Dendritic cell treated with granulocyte-macrophage colony-stimulating factor and Interleukin-4, amounts not matched to agents 40 ng/mL and 50 ng/mL, for 4 days (primary cell): ENCODE data around the gene LENG1.
"Not testable (repeated sequence)": the region's sequence is repeated elsewhere in the genome, so short reads cannot be mapped to it uniquely, and the experiment has no call there.

Experiments
- H3K27ac Mint-ChIP-seq: one replicate; pipeline ENCODE4 v1.8.0; 2022; ENCODE audit warnings: mild to moderate bottlenecking, mixed read lengths
- H3K27me3 Mint-ChIP-seq: one replicate; pipeline ENCODE4 v1.8.0; 2022; ENCODE audit warnings: mild to moderate bottlenecking, mixed read lengths
- H3K36me3 Mint-ChIP-seq: one replicate; pipeline ENCODE4 v1.8.0; 2022; ENCODE audit warnings: low read depth, mixed read lengths
- H3K4me1 Mint-ChIP-seq: one replicate; pipeline ENCODE4 v1.8.0; 2022; ENCODE audit warnings: low read depth, mixed read lengths
- H3K4me3 Mint-ChIP-seq: one replicate; pipeline ENCODE4 v1.8.0; 2022; ENCODE audit warnings: mild to moderate bottlenecking, moderate library complexity, mixed read lengths
- H3K9me3 Mint-ChIP-seq: one replicate; pipeline ENCODE4 v1.8.0; 2022; ENCODE audit warnings: mixed read lengths
- intact Hi-C: fragments of 100-400 bp; cut with micrococcal nuclease; formaldehyde crosslinking; loops from one replicate; pipeline ENCODE4 v1.15.0; 2022

The LENG1 gene

GRCh38 chr19:54197121-54197520 lies 37.6 kb upstream of the LENG1 start:
- intact Hi-C loops, result no loop called here
- peak overlapping the region; percentile 17 for H3K4me3 Mint-ChIP-seq
- no peaks in the 10 kb centered on the region for H3K9me3 Mint-ChIP-seq
- H3K36me3 Mint-ChIP-seq, result peaks cover 59% of the 10 kb centered on the region
- H3K27ac Mint-ChIP-seq, result peak overlapping the region; percentile 70
- peaks cover 46% of the 10 kb centered on the region for H3K4me1 Mint-ChIP-seq
- no peaks in the 10 kb centered on the region for H3K27me3 Mint-ChIP-seq

DNA sequence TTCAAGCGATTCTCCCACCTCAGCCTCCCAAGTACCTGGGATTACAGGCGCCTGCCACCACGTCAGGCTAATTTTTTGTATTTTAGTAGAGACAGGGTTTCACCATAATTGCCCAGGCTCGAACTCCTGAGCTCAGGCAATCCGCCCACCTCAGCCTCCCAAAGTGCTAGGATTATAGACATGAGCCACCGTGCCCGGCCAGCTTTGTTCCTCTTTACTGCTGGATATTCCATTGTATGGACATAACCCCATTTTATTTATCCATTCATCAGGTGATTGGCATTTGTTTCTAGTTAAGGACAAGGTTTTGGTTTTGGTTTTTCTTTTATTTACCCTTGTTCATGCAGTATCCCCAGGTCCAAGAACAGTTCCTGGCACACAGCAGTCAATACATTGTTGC lies 37.0 kb upstream of the LENG1 start:
- intact Hi-C loops, result no loop called here
- no peaks in the 10 kb centered on the region for H3K9me3 Mint-ChIP-seq
- H3K27ac Mint-ChIP-seq, result peak overlapping the region; percentile 70
- no peaks in the 10 kb centered on the region for H3K27me3 Mint-ChIP-seq
- H3K4me1 Mint-ChIP-seq, result peaks cover 46% of the 10 kb centered on the region
- H3K36me3 Mint-ChIP-seq, result peaks cover 59% of the 10 kb centered on the region
- H3K4me3 Mint-ChIP-seq, result no peak overlapping the region

- H3K4me3 Mint-ChIP-seq, H3K9me3 Mint-ChIP-seq, H3K27me3 Mint-ChIP-seq, intact Hi-C loops, H3K27ac Mint-ChIP-seq: not testable (repeated sequence)
- Mint-ChIP-seq H3K36me3 (peaks cover 59% of the 10 kb centered on the region), H3K4me1 (peaks cover 43% of the 10 kb centered on the region)
Measured at GRCh38 chr19:54194463-54194862, 34.9 kb upstream of the LENG1 start.

DNA sequence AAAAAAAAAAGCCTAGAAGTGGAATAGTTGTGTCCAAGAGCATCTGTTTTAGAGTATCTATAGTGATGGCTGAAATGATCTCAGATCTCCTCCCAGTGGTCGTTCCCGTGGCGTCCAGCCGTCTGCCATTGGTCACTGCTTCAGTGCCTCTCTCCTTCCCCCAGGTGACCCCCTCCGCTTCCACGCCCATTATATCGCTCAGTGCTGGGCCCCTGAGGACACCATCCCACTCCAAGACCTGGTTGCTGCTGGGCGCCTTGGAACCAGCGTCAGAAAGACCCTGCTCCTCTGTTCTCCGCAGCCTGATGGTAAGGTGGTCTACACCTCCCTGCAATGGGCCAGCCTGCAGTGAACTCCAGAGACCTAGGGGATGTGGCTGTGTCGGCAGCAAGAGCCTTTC lies 33.5 kb upstream of the LENG1 start:
- H3K27ac Mint-ChIP-seq, result peak overlapping the region; percentile 38
- no peaks in the 10 kb centered on the region for H3K27me3 Mint-ChIP-seq
- H3K36me3 Mint-ChIP-seq, result peaks cover 63% of the 10 kb centered on the region
- no peaks in the 10 kb centered on the region for H3K9me3 Mint-ChIP-seq
- H3K4me1 Mint-ChIP-seq, result peaks cover 46% of the 10 kb centered on the region
- intact Hi-C loops, result no loop called here
- H3K4me3 Mint-ChIP-seq, result peak overlapping the region; percentile 6

- H3K36me3 Mint-ChIP-seq, result peaks cover 65% of the 10 kb centered on the region
- peaks cover 50% of the 10 kb centered on the region for H3K4me1 Mint-ChIP-seq
- peak overlapping the region; percentile 77 for H3K4me3 Mint-ChIP-seq
- peak overlapping the region; percentile 97 for H3K27ac Mint-ChIP-seq
- intact Hi-C loops, result loop anchor here (1.0 kb wide), 1 partner anchor 8 kb away; the partner anchor contains the start of gene RPS9
- no peaks in the 10 kb centered on the region for H3K27me3 Mint-ChIP-seq
- H3K9me3 Mint-ChIP-seq, result no peaks in the 10 kb centered on the region
Measured at GRCh38 chr19:54191811-54192453, 32.4 kb upstream of the LENG1 start.

DNA sequence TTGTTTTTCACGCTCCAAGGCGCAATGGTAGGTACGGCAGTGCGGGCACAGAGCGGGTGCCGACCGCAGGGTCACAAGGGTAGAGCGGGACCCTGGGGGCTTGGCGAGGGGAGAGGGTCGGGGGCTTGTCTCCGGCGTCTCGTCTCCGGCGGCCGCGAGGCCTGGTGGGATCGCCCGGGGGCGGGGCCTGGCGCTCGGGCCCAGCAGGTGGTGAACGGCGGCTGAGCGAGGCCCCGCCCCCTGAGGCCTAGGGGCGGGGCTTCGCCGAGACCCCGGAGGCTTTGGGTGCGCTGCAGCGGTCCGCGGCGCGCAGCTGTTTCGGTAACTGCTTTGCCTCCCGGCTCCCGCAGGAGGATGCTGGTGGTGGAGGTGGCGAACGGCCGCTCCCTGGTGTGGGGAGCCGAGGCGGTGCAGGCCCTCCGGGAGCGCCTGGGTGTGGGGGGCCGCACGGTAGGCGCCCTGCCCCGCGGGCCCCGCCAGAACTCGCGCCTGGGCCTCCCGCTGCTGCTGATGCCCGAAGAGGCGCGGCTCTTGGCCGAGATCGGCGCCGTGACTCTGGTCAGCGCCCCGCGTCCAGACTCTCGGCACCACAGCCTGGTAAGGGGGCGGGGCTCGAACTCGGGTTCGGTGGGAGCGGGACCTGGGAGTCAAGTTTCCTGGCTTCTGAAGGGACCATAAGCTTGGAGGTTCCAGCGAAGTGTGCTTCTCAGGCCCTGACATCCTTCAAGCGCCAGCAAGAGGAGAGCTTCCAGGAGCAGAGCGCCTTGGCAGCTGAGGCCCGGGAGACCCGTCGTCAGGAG lies 31.7 kb upstream of the LENG1 start, which contains the start of gene TSEN34:
TSS of gene TSEN34 (plus strand) at position 298 of the 800 bp plus-strand sequence. CDS start at position 355, 57 bp downstream.
- Mint-ChIP-seq H3K4me1 (peaks cover 52% of the 10 kb centered on the region), H3K27ac (peak within 1 kb of the TSS; percentile 97), H3K27me3 (no peaks in the 10 kb centered on the region), H3K36me3 (peaks cover 72% of the 10 kb centered on the region), H3K9me3 (no peaks in the 10 kb centered on the region), H3K4me3 (peak within 1 kb of the TSS; percentile 77)
- intact Hi-C loops, result loop anchor here (1.0 kb wide), 1 partner anchor 9 kb away; the partner anchor contains the start of gene RPS9

DNA sequence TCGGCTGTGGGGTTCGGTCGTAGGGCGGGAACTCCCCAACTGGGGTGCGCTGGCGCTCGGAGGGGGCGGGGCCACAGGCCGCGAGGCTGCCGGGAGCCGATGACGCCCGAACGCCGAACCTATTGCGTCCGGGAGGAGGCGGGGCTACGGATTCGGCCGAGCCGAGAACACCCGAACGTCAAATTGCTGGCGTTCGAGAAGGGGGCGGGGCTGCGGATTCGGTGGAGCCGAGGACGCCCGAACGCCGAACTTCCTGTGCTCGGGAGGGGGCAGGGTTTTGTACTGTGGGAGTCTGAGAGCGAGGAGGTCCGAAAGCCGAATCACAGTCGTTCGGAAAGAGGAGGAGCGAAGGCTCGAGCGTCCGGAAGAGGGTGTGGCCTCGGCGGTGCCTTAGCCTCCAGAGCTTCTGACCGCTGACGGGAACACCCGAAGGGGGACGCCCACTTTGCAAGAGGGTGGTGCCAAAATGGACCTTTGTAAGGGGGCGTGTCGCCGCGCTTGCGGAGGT lies 31.0 kb upstream of the LENG1 start:
- H3K36me3 Mint-ChIP-seq, result peaks cover 72% of the 10 kb centered on the region
- H3K27ac Mint-ChIP-seq, result peak overlapping the region; percentile 97
- intact Hi-C loops, result loop anchor here (1.0 kb wide), 2 partner anchors 10 to 30 kb away; partner anchors contain the start of gene RPS9
- peak overlapping the region; percentile 77 for H3K4me3 Mint-ChIP-seq
- H3K27me3 Mint-ChIP-seq, result no peaks in the 10 kb centered on the region
- H3K4me1 Mint-ChIP-seq, result peaks cover 49% of the 10 kb centered on the region
- no peaks in the 10 kb centered on the region for H3K9me3 Mint-ChIP-seq

DNA sequence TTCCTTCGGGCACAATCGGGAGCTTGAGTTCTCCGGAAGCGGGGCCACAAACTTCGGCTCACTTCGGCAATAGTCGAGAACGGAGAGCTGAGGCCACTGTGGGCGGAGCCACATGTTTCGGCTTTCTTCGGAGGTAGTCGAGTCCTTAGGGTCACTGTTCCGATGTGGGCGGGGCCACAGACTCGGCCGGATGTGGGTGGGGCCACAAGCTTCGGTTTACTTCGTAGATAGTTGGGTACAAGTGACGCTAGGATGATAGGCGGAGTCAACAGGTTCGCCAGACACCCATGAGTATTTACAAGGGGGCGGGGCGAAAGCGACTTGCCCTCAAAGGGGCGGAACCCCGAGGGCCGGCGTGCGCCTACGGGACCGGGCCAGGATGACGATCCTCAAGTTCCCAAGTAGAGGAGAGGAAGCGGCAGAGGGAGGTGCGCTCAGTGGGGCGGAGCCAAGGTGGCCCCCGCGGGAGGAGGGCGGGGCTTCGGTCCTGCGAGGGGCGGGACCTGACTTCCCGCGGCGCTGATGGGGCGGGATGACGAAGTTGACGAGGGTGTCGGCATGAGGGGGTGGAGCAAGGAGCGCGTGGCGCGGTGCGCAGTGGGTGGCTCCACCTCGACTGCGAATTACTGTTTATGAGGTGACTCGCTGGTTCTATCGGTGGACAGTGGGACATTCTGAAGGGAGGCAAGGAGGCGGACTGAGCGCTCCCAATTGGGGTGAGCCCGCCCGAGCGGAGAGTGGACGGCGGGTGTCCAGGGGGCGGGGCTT lies 30.4 kb upstream of the LENG1 start:
- peaks cover 71% of the 10 kb centered on the region for H3K36me3 Mint-ChIP-seq
- H3K27ac Mint-ChIP-seq, result peak overlapping the region; percentile 97
- intact Hi-C loops, result loop anchor here (1.0 kb wide), 1 partner anchor 30 kb away; no protein-coding TSS in a partner anchor
- no peaks in the 10 kb centered on the region for H3K27me3 Mint-ChIP-seq
- peak overlapping the region; percentile 77 for H3K4me3 Mint-ChIP-seq
- H3K4me1 Mint-ChIP-seq, result peaks cover 44% of the 10 kb centered on the region
- no peaks in the 10 kb centered on the region for H3K9me3 Mint-ChIP-seq

DNA sequence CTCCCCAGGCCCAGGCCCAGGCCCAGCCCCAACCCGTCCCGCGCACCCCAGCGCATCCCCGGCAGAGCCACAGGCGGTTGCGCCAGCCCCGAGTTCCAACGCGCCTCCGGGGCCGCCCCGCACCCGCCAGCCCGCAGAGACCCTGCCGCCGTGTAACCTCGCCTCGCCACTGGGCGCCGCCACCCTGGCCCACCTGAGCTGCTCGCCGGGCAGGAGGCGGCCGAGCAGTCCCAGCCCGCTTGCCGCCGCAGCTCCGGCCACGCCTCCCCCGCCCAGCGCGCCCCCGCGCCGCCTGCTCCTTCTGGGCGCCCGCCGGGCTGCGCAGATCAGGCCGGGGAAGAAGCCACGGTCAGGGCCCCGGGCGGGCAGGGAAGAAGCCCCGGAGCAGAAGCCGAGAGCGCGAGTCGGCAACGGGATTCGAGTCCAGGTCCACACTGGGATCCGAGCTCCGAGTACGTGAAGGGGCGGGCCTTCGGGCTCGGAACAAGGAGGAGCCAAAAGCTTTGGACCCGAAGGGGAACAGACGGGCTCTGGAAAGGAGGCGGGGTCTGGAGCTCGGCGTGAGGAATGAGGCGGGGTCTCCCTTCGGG lies 29.7 kb upstream of the LENG1 start, which contains the start of gene MBOAT7:
TSS of gene MBOAT7 (minus strand) at position 436 of the 590 bp plus-strand sequence. CDS start 1,072 bp downstream, outside the sequence.
- Mint-ChIP-seq H3K27ac (peak within 1 kb of the TSS; percentile 97), H3K27me3 (no peaks in the 10 kb centered on the region), H3K36me3 (peaks cover 67% of the 10 kb centered on the region), H3K9me3 (no peaks in the 10 kb centered on the region), H3K4me3 (peak within 1 kb of the TSS; percentile 77), H3K4me1 (peaks cover 46% of the 10 kb centered on the region)
- intact Hi-C loops, result no loop called here

DNA sequence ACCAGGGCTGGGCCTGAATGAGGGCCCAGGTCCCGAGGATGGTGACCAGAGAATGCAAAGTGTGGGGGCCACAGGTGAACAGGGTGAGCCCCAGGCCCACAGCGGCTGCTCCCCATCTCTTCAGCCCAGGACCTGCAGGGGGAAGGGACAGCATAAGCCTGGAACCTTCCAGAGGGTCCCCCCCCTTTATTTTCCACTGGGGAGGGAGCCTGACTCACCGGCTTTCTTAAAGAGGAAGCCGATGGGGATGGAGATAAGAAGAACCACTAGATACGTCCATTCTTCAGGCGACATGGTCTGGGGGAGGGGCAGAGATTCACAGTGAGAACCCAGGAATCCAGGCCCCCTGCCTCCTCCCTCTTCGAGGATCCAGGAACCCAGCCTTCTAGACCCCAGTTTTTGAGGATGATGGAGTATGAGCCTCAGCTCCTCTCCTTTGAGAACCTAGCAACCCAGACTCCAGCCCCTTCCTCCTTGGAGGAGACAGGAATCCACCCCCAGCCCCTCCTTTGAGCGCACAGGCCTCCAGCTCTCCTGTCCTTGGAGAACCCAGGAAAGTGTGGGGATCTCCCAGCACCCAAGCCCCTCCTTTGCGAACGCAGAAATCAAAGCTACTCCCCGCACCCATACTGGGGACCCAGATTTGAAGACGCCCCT lies 28.8 kb upstream of the LENG1 start:
- peaks cover 69% of the 10 kb centered on the region for H3K36me3 Mint-ChIP-seq
- H3K27ac Mint-ChIP-seq, result peak overlapping the region; percentile 97
- peaks cover 53% of the 10 kb centered on the region for H3K4me1 Mint-ChIP-seq
- H3K4me3 Mint-ChIP-seq, result peak overlapping the region; percentile 77
- intact Hi-C loops, result no loop called here
- no peaks in the 10 kb centered on the region for H3K9me3 Mint-ChIP-seq
- no peaks in the 10 kb centered on the region for H3K27me3 Mint-ChIP-seq

DNA sequence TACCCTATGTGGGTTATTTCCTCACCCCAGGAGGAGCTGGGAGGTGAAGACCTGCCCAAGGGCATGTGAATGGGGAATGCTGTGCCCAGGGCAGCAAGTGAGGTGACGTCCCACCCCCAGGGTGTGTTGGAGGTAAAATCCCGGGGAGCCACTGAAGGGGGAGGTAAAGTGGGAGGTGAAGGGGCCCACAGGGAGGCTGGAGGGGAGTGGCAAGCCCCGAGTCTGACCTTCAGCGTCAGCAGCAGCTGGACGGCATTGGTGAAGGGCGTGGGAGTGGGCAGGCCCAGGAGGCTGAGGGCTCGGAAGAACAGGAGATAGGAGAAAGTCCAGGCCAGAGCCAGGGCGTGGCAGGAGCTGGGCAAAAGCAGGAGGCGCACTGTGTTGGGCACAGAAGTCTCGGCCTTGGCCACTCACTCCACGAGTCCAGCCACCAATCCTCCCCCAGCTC lies 27.4 kb upstream of the LENG1 start:
- intact Hi-C loops, result no loop called here
- Mint-ChIP-seq H3K9me3 (no peaks in the 10 kb centered on the region), H3K27me3 (no peaks in the 10 kb centered on the region), H3K4me3 (no peak overlapping the region), H3K36me3 (peaks cover 66% of the 10 kb centered on the region), H3K4me1 (peaks cover 40% of the 10 kb centered on the region), H3K27ac (peak overlapping the region; percentile 97)

DNA sequence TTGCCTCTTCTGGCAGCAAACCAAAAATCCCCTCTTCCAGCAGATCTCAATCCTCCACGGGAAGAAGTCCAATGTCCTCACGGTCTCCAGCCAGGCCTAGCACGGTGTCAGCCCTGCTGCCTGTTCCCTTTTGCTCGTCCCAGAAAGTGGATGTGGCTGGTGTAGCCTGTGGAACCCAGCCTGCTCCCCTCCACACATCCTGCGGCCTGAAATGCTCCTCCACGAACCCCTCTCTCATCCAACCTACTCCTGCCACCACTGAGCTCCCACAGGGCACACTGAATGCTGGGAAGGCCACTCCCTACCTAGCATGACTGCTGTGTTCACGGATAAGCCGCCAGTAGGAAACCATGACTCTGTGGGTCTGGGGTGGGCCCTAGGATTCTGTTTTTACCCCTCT lies 26.8 kb upstream of the LENG1 start:
- intact Hi-C loops, result no loop called here
- Mint-ChIP-seq H3K4me1 (peaks cover 35% of the 10 kb centered on the region), H3K27ac (peak overlapping the region; percentile 97), H3K36me3 (peaks cover 64% of the 10 kb centered on the region), H3K4me3 (no peak overlapping the region), H3K27me3 (no peaks in the 10 kb centered on the region), H3K9me3 (no peaks in the 10 kb centered on the region)

DNA sequence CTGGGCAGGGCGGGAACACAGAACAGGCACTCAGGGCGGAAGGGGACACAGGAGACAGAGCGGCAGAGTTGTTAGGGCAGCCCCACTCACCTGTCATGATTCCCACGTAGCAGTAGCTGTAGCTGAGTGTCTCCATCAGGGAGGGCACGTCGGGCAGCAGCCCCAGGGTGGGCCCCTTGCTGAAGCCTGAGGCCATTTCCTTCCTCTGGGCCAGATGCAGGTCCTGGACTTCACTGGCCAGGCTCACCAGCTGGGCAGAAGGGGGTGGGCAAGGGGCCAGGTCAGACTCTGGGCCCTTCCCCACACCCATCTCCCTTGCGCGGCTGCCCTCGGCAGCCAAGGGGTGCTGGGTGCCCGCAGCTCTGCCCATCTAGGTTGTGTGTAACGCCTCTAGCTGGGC lies 23.9 kb upstream of the LENG1 start:
- Mint-ChIP-seq H3K27ac (no peak overlapping the region), H3K36me3 (peaks cover 80% of the 10 kb centered on the region), H3K4me3 (no peak overlapping the region), H3K9me3 (no peaks in the 10 kb centered on the region), H3K4me1 (peaks cover 45% of the 10 kb centered on the region), H3K27me3 (no peaks in the 10 kb centered on the region)
- intact Hi-C loops, result no loop called here
